RWPE2 (cell line): Measurements from ENCODE around the gene SPATA31C1.
A peak's percentile ranks its signal among the peaks of the same experiment; 100 is the strongest.

Experiments used
- ATAC-seq: fragments of 200-7000 bp; cut with Tn5 transposase; 3 replicates; pipeline ENCODE4 v1.9.1; 2021; ENCODE audit warnings: low read depth
- DNase-seq: peaks from one replicate; pipeline ENCODE4 v3.0.0-alpha.2; 2020; ENCODE audit warnings: low spot score
- H3K27ac ChIP-seq: fragments of 450-650 bp; 2 replicates; pipeline ENCODE4 v1.5.1; 2017; ENCODE audit warnings: mild to moderate bottlenecking; ENCODE audit not compliant: poor library complexity, severe bottlenecking
- H3K27me3 ChIP-seq: fragments of 250-450 bp; sonication (Bioruptor Pico); 2 replicates; pipeline ENCODE4 v1.5.1; 2021; ENCODE audit warnings: mild to moderate bottlenecking, moderate library complexity; ENCODE audit not compliant: insufficient read depth, poor library complexity, severe bottlenecking
- H3K36me3 ChIP-seq: fragments of 250-450 bp; sonication (Bioruptor Pico); 2 replicates; pipeline ENCODE4 v1.5.1; 2020; ENCODE audit warnings: low read depth, mild to moderate bottlenecking, moderate library complexity
- H3K4me1 ChIP-seq: fragments of 250-450 bp; sonication (Bioruptor Pico); 2 replicates; pipeline ENCODE4 v1.5.1; 2021; ENCODE audit warnings: mild to moderate bottlenecking, moderate library complexity; ENCODE audit not compliant: insufficient read depth, poor library complexity, severe bottlenecking
- H3K4me3 ChIP-seq: fragments of 250-450 bp; sonication (Bioruptor Pico); 2 replicates; pipeline ENCODE4 v1.5.1; 2021; ENCODE audit warnings: mild to moderate bottlenecking, moderate library complexity; ENCODE audit not compliant: severe bottlenecking
- H3K9me3 ChIP-seq: fragments of 250-450 bp; sonication (Bioruptor Pico); 2 replicates; pipeline ENCODE4 v1.5.1; 2021; ENCODE audit warnings: mild to moderate bottlenecking, moderate library complexity; ENCODE audit not compliant: severe bottlenecking
- TF ChIP-seq, protein P1 (sequence below): fragments of 450-650 bp; IDR thresholded peaks from one replicate; pipeline ENCODE4 v1.5.1; 2017; ENCODE audit warnings: mild to moderate bottlenecking, moderate library complexity; ENCODE audit not compliant: poor library complexity, severe bottlenecking

The SPATA31C1 gene

GRCh38 chr9:87876708-87877107 lies 41.1 kb upstream of the SPATA31C1 start:
- ATAC-seq (no peak), DNase-seq (no peak)
- no peaks in the 10 kb centered on the region for H3K36me3 ChIP-seq
- H3K4me3 ChIP-seq: no peak overlapping the region
- H3K4me1 ChIP-seq: peaks cover 9% of the 10 kb centered on the region
- no peak overlapping the region for H3K27ac ChIP-seq
- TF ChIP-seq, protein P1, sequence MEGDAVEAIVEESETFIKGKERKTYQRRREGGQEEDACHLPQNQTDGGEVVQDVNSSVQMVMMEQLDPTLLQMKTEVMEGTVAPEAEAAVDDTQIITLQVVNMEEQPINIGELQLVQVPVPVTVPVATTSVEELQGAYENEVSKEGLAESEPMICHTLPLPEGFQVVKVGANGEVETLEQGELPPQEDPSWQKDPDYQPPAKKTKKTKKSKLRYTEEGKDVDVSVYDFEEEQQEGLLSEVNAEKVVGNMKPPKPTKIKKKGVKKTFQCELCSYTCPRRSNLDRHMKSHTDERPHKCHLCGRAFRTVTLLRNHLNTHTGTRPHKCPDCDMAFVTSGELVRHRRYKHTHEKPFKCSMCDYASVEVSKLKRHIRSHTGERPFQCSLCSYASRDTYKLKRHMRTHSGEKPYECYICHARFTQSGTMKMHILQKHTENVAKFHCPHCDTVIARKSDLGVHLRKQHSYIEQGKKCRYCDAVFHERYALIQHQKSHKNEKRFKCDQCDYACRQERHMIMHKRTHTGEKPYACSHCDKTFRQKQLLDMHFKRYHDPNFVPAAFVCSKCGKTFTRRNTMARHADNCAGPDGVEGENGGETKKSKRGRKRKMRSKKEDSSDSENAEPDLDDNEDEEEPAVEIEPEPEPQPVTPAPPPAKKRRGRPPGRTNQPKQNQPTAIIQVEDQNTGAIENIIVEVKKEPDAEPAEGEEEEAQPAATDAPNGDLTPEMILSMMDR: no peak
- no peaks in the 10 kb centered on the region for H3K9me3 ChIP-seq
- H3K27me3 ChIP-seq: no peaks in the 10 kb centered on the region

DNA sequence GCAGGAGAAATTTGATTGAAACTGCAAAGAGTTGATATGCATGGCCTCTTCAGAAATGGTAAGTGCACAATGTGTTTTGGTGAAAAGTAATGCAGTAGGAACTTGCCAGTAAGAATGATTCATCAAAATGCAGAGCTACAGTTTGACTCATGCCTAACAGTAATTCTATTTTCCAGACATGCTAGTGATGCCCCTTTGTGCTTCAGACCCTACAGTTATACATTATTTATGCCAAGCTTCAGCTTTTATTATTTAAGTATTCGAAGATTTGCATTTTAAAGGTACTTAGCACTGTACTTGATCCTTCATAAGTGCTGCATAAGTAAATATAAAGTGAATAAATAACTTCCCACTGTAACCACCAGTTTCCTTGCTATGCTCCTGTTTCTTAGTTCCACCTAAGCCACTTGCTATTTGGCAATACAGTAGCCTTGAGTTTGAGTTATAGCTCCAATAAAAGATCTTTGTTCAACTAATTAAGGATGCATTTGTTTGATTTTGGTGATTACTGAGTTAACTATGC lies 38.7 kb upstream of the SPATA31C1 start:
- no peak overlapping the region for H3K27ac ChIP-seq
- TF ChIP-seq, protein P1: no peak
- no peak overlapping the region for H3K4me3 ChIP-seq
- H3K27me3 ChIP-seq: no peaks in the 10 kb centered on the region
- no peaks in the 10 kb centered on the region for H3K9me3 ChIP-seq
- DNase-seq (no peak), ATAC-seq (peak; percentile 82)
- peaks cover 9% of the 10 kb centered on the region for H3K4me1 ChIP-seq
- H3K36me3 ChIP-seq: no peaks in the 10 kb centered on the region

DNA sequence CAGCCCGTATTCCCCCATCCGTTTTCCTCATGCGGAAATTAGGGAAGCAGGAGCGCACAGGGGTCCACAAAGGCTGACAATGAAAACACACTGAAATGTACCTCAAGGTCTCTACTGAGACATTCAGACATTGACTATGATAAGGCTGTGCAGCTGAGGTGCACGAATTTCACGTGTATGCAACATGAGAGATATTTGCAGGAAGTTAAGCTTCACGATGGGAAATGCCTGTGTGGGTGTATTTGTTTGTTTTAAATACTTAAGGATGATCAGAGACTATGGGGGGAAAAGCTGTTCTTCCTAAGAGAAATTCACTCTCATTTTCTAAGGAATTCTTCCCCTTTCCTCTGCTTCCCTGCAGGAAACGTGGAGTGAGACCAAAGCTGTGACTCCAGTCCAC lies 37.6 kb upstream of the SPATA31C1 start:
- Histone ChIP-seq H3K27me3 (no peaks in the 10 kb centered on the region), H3K4me1 (peaks cover 9% of the 10 kb centered on the region), H3K4me3 (no peak overlapping the region), H3K9me3 (no peaks in the 10 kb centered on the region), H3K27ac (no peak overlapping the region), H3K36me3 (no peaks in the 10 kb centered on the region)
- TF ChIP-seq, protein P1: no peak
- DNase-seq (no peak), ATAC-seq (no peak)

- DNase-seq: no peak
- TF ChIP-seq, protein P1: no peak
- ATAC-seq: no peak
- H3K4me3 ChIP-seq: no peak overlapping the region
- no peaks in the 10 kb centered on the region for H3K27me3 ChIP-seq
- H3K36me3 ChIP-seq: no peaks in the 10 kb centered on the region
- H3K27ac ChIP-seq: no peak overlapping the region
- peaks cover 9% of the 10 kb centered on the region for H3K4me1 ChIP-seq
- no peaks in the 10 kb centered on the region for H3K9me3 ChIP-seq
Observed at GRCh38 chr9:87880683-87881082, 37.1 kb upstream of the SPATA31C1 start.

DNA sequence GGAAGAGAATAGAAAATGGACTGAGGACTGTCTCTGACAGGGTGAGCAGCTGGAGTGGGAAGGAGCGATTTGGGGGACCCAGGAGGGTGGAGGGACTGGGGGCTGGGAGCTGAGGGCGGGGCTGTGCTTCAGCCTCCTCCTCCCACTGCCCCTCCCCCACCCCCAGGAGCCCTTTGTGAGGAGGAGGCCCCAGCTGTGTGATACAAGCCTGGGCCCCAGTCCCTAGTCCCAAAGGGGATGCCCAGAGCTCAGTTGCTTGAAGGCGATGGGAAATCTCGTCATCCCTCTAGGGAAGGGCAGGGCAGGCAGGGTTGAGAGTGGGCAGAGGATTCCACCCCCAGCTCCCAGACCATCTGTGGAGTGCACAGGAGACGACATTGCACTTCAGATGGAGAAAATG lies 35.1 kb upstream of the SPATA31C1 start, which contains the start of gene SPATA31E1:
SPATA31E1 (plus strand) TSS at position 251 of the 400 bp plus-strand sequence; CDS start at position 266, 15 bp downstream.
- H3K9me3 ChIP-seq: no peaks in the 10 kb centered on the region
- H3K27ac ChIP-seq: no peak within 1 kb of the TSS
- no peak within 1 kb of the TSS for H3K4me3 ChIP-seq
- no peaks in the 10 kb centered on the region for H3K27me3 ChIP-seq
- TF ChIP-seq, protein P1: no peak
- no peak for DNase-seq
- ATAC-seq: no peak
- H3K4me1 ChIP-seq: peaks cover 9% of the 10 kb centered on the region
- H3K36me3 ChIP-seq: no peaks in the 10 kb centered on the region
